D721Med (cell line): ENCODE results near the gene OR2B2.
"Not testable (repeated sequence)": the region's sequence is repeated elsewhere in the genome, so short reads cannot be mapped to it uniquely, and the experiment has no call there.

Source experiments
- DNase-seq: peaks from one replicate; pipeline ENCODE4 v3.0.0; 2011; ENCODE audit warnings: low spot score; ENCODE audit not compliant: insufficient read length
- FAIRE-seq: peaks from 2 replicates; lab custom pipeline; 2011; peaks lifted over from hg19 to GRCh38; lab: Jason Lieb, UNC
- CTCF ChIP-seq: IDR thresholded peaks from 2 replicates; pipeline ENCODE4 v1.5.1; 2012; ENCODE audit warnings: mild to moderate bottlenecking, control low read depth; ENCODE audit not compliant: insufficient read depth; ENCODE audit errors: missing control alignments

Gene OR2B2

GRCh38 chr6:27911956-27912446 is at the start of gene OR2B2:
Gene OR2B2, minus strand, starts transcription at chr6:27912396. Its CDS starts 77 bp downstream, at chr6:27912319.
- no peak for FAIRE-seq
- no peak for DNase-seq

GRCh38 chr6:27957516-27957915 is 45.3 kb upstream of the OR2B2 start:
- DNase-seq (no peak), FAIRE-seq (no peak)
- TF ChIP-seq CTCF, result no peak

More at GRCh38 chr6:27911956-27912446, at the start of gene OR2B2:
- TF ChIP-seq CTCF, result no peak

- FAIRE-seq (no peak), DNase-seq (no peak)
- no peak for TF ChIP-seq CTCF
Measured at GRCh38 chr6:27956941-27957340, 44.7 kb upstream of the OR2B2 start, which contains the start of gene OR2B6. Gene OR2B6, plus strand, starts transcription at chr6:27957241. Its CDS starts 0 bp downstream, at chr6:27957241.

- no peak for FAIRE-seq
Measured at GRCh38 chr6:27951040-27951439, 38.8 kb upstream of the OR2B2 start.

GRCh38 chr6:27948237-27948636 is 36.0 kb upstream of the OR2B2 start:
- DNase-seq (no peak), FAIRE-seq (no peak)
- TF ChIP-seq CTCF, result no peak

More at GRCh38 chr6:27951040-27951439, 38.8 kb upstream of the OR2B2 start:
- no peak for DNase-seq
- TF ChIP-seq CTCF, result no peak

- not testable (repeated sequence) for DNase-seq, FAIRE-seq
Measured at GRCh38 chr6:27943072-27943471, 30.9 kb upstream of the OR2B2 start.

- no peak for TF ChIP-seq CTCF
- DNase-seq, result no peak
- no peak for FAIRE-seq
Measured at GRCh38 chr6:27940766-27941165, 28.6 kb upstream of the OR2B2 start.
